Measurements from ENCODE around the gene GON4L. TPM values are rescaled to one million over a fixed set of nuclear protein-coding genes. Genes with fewer than 3 reads are reported as not detected.
A peak's percentile ranks its signal among the peaks of the same experiment; 100 is the strongest.
"Not testable (repeated sequence)": the region's sequence is repeated elsewhere in the genome, so short reads cannot be mapped to it uniquely, and the experiment has no call there.

Gene GON4L
- total RNA-seq, 1 donor from 2014 or later: 49.5 TPM

DNA sequence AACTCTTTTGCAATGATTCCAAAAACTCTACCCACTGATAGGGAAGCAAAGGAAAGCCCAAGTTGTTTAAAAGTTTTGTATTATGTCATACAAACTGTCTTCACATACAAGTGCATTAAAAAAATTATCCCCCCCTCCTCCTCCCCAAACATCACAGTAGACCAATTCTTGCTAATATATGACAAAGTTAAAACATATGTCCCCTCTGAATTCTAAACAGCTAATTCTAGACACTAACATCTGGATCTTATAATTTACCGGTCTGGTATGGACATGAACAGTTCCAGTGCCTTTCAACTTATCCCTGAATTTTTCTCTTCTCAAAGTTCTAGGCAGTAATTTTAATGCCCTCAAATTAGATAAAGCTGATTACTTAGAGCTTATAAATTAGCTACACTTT lies 40.7 kb upstream of the GON4L start:
- Histone ChIP-seq H3K9me3 (no peaks in the 10 kb centered on the region), H3K36me3 (peaks cover 70% of the 10 kb centered on the region), H3K4me3 (no peak overlapping the region), H3K4me1 (peaks cover 12% of the 10 kb centered on the region), H3K27me3 (no peaks in the 10 kb centered on the region), H3K27ac (no peak overlapping the region)
- ATAC-seq (no peak), DNase-seq (no peak)
- TF ChIP-seq, protein P1, sequence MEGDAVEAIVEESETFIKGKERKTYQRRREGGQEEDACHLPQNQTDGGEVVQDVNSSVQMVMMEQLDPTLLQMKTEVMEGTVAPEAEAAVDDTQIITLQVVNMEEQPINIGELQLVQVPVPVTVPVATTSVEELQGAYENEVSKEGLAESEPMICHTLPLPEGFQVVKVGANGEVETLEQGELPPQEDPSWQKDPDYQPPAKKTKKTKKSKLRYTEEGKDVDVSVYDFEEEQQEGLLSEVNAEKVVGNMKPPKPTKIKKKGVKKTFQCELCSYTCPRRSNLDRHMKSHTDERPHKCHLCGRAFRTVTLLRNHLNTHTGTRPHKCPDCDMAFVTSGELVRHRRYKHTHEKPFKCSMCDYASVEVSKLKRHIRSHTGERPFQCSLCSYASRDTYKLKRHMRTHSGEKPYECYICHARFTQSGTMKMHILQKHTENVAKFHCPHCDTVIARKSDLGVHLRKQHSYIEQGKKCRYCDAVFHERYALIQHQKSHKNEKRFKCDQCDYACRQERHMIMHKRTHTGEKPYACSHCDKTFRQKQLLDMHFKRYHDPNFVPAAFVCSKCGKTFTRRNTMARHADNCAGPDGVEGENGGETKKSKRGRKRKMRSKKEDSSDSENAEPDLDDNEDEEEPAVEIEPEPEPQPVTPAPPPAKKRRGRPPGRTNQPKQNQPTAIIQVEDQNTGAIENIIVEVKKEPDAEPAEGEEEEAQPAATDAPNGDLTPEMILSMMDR (IDR thresholded peaks at IDR 0.05): no peak
- intact Hi-C loops (cut with DNase I): no loop called here

DNA sequence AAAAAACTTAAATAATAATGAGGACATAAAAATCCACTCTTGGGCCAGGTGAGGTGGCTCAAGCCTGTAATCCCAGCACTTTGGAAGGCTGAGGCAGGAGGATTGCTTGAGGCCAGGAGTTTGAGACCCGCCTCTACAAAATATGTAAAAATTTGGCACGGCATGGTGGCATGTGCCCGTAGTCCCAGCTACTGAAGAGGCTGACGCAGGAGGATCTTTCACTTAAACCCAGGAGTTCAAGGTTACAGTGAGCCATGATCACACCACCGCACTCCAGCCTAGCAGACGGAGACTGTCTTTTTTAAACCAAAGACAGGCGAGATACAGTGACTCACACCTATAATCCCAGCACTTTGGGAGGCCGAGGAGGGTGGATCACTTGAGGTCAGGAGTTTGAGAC lies 39.5 kb upstream of the GON4L start:
- ATAC-seq; H3K27me3 ChIP-seq; H3K4me3 ChIP-seq; H3K27ac ChIP-seq; DNase-seq; H3K9me3 ChIP-seq; intact Hi-C loops (cut with DNase I): not testable (repeated sequence)
- Histone ChIP-seq H3K4me1 (peaks cover 12% of the 10 kb centered on the region), H3K36me3 (peaks cover 57% of the 10 kb centered on the region)

DNA sequence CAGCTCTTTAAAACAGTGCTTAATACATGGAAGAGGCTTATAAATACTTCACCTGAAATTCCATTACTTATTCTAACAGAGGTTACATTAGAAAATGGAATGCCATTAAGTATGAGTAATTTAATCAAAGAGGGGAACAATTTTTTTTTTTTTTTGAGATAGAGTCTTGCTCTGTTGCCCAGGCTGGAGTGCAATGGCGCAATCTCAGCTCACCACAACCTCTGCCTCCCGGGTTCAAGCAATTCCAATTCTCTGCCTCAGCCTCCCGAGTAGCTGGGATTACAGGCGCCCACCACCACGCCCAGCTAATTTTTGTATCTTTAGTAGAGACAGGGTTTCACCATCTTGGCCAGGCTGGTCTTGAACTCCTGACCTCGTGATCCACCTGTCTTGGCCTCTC lies 38.6 kb upstream of the GON4L start:
- H3K9me3 ChIP-seq; intact Hi-C loops (cut with DNase I); ATAC-seq; H3K4me3 ChIP-seq; H3K27ac ChIP-seq; H3K27me3 ChIP-seq; DNase-seq: not testable (repeated sequence)
- H3K36me3 ChIP-seq: peaks cover 48% of the 10 kb centered on the region
- H3K4me1 ChIP-seq: peaks cover 12% of the 10 kb centered on the region

DNA sequence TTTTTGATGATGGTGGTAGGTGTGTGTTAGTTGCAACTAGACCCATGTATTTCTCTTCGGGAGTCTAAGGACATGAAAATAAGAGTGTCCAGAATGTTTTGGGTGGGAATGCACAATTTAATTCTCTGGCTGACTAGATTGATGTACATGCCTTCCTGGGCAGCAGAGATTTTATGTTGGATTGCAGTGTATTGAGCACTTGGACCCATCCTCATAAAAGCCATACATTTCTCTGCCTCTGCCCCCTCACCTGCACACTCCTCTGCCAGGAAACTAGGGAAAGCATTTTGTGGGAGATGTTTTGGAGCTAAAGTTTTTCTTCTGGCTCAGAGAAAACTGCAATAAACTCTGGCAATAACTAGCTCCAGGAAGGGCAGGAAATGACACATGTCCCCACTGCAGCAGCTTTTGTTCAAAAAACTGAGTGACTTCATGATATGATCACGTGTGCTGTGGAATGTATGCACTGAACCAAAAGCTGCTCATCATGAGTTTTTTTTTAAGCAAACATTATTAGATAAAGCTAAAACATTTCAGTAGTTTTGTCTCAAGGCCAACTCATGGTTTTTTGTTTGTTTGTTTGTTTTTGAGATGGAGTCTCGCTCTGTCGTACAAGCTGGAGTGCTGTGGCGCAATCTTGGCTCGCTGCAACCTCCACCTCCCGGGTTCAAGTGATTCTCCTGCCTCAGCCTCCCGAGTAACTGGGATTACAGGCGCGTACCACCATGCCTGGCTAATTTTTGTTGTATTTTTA lies 36.6 kb upstream of the GON4L start:
- no peak overlapping the region for H3K4me3 ChIP-seq
- intact Hi-C loops (cut with DNase I): no loop called here
- no peaks in the 10 kb centered on the region for H3K9me3 ChIP-seq
- ATAC-seq (peak; percentile 65), DNase-seq (no peak)
- TF ChIP-seq, protein P1 (IDR thresholded peaks at IDR 0.05): no peak
- no peaks in the 10 kb centered on the region for H3K27me3 ChIP-seq
- H3K27ac ChIP-seq: peak overlapping the region; percentile 56
- H3K36me3 ChIP-seq: peaks cover 28% of the 10 kb centered on the region
- H3K4me1 ChIP-seq: peaks cover 12% of the 10 kb centered on the region

DNA sequence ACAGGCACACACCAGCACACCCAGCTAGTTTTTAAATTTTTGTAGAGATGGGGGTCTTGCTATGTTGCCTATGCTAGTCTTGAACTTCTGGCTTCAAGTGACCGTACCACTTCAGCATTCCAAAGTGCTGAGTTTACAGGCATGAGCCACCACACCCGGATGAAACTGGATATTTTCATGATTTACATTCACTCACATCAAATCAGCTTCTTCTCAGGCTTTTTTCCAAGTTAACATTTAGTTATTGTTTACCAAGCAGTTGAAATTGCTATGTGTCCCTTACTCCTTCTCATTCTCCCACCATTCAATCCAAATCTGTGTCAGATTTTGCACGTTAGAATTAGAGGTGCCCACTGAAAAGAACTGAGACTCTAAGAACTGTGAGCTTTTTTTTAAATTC lies 35.8 kb upstream of the GON4L start:
- Histone ChIP-seq H3K27me3 (no peaks in the 10 kb centered on the region), H3K27ac (peak overlapping the region; percentile 56), H3K36me3 (peaks cover 20% of the 10 kb centered on the region), H3K4me3 (no peak overlapping the region), H3K9me3 (no peaks in the 10 kb centered on the region), H3K4me1 (peaks cover 12% of the 10 kb centered on the region)
- no peak for DNase-seq
- TF ChIP-seq, protein P1 (IDR thresholded peaks at IDR 0.05): no peak
- ATAC-seq: peak; percentile 23
- intact Hi-C loops (cut with DNase I): no loop called here

DNA sequence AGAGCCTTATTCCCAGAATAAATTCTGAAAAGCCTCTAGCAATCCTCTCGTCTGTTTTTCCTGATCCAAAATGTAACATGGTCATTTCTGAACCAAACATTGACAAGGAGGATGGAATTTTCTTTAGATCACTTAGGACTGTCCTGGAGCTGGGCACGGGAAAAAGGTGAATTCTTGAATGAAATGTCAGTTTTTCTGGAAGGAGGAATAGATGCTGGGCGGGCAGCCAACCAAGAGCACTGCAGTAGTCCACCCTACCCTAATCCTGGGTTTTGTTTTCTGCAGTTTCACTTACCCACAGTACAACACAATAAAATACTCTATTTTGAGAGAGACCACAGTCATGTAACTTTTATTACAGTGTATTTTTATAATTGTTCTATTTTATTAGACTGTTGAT lies 33.2 kb upstream of the GON4L start:
- no peak for ATAC-seq
- peaks cover 12% of the 10 kb centered on the region for H3K4me1 ChIP-seq
- DNase-seq: no peak
- no peaks in the 10 kb centered on the region for H3K9me3 ChIP-seq
- TF ChIP-seq, protein P1 (IDR thresholded peaks at IDR 0.05): no peak
- no peak overlapping the region for H3K4me3 ChIP-seq
- intact Hi-C loops (cut with DNase I): no loop called here
- H3K36me3 ChIP-seq: no peaks in the 10 kb centered on the region
- H3K27me3 ChIP-seq: no peaks in the 10 kb centered on the region
- H3K27ac ChIP-seq: no peak overlapping the region

DNA sequence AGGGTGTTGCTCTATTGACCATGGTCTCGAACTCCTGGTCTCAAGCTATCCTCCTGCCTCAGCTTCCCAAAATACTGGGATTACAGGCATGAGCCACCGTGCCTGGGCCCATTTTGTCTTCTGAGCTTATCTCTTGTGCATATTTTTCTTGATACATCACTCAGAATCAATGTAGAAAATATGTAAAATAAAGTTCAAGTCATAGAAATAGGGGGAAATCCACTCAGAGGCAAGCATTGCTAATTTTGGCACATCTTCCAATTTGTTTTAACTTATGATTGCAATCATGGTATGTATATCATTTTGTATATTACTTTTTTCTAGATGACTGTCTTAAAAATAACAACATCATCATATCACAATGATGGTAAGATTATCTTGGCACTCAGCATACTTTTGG lies 32.6 kb upstream of the GON4L start:
- DNase-seq: no peak
- ATAC-seq: no peak

More for the DNA sequence above, 32.6 kb upstream of the GON4L start:
- no peak overlapping the region for H3K4me3 ChIP-seq
- H3K9me3 ChIP-seq: no peaks in the 10 kb centered on the region
- H3K27ac ChIP-seq: no peak overlapping the region
- intact Hi-C loops (cut with DNase I): no loop called here
- H3K36me3 ChIP-seq: no peaks in the 10 kb centered on the region
- TF ChIP-seq, protein P1 (IDR thresholded peaks at IDR 0.05): no peak
- H3K4me1 ChIP-seq: peaks cover 12% of the 10 kb centered on the region
- no peaks in the 10 kb centered on the region for H3K27me3 ChIP-seq
